Stimulated activated CD4-positive, alpha-beta T cell treated with anti-CD3 and anti-CD28 coated beads, Interleukin-1b, Interleukin-23, amount 100 ng/mL, for 1 hour (primary cell): ENCODE measurements around the gene ANP32E.
"Not testable (repeated sequence)": the region's sequence is repeated elsewhere in the genome, so short reads cannot be mapped to it uniquely, and the experiment has no call there.

Experiments used
- DNase-seq, 2 donors: peaks; one replicate each; pipeline ENCODE4 v3.0.0-alpha.2; 2020; ENCODE audit warnings: low read depth in 2 of 2

Gene ANP32E

GRCh38 chr1:150256554-150257341, 20.8 kb upstream of the ANP32E start:
- no peak for DNase-seq

- no peak for DNase-seq
Measured at GRCh38 chr1:150256198-150256553, 20.3 kb upstream of the ANP32E start.

DNA sequence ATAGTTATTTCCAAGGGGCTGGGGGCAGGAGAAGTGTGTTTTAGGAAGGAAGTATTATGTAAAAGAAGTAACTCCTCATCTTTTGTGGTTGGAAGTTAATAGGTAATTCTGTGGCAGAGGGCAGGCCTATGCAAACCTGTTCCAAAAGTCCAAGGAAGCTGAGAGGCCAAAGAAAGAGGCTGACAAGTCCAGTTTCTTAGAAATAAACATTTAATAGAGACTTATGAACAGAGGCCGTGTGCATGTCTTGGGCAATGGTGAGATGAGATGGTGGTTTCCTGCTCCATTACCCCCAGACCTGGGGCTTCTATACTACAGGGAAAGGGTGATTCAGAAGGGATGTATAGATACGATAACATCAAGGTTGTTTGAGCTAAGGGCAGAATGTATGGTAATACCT, 14.0 kb upstream of the ANP32E start:
- no peak for DNase-seq

- DNase-seq, result no peak
Measured at GRCh38 chr1:150243003-150243402, 7.1 kb upstream of the ANP32E start.

- DNase-seq, result no peak
Measured at GRCh38 chr1:150237746-150238145, 1.8 kb upstream of the ANP32E start.

DNA sequence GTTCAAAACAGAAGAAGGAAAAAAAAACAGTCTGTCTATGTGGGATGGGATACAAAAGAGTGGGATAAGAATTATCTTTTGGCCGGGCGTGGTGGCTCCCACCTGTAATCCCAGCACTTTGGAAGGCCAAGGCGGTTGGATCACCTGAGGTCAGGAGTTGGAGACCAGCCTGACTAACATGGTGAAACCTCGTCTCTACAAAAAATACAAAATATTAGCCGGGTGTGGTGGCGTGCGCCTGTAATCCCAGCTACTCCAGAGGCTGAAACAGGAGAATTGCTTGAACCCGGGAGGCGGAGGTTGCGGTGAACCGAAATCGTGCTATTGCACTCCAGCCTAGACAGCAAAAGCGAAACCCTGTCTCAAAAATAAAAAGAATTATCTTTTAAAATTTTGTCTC, 1.3 kb upstream of the ANP32E start:
- not testable (repeated sequence) for DNase-seq

GRCh38 chr1:150236614-150237100, 745 bp upstream of the ANP32E start:
- no peak for DNase-seq

- DNase-seq, result peak in 1 of 2 donors; percentile 3
Measured at GRCh38 chr1:150235294-150235851, 539 bp downstream of the ANP32E start.

- DNase-seq, result peak; percentile 81 to 84
Measured at GRCh38 chr1:150234566-150235293, 1.2 kb downstream of the ANP32E start.

DNA sequence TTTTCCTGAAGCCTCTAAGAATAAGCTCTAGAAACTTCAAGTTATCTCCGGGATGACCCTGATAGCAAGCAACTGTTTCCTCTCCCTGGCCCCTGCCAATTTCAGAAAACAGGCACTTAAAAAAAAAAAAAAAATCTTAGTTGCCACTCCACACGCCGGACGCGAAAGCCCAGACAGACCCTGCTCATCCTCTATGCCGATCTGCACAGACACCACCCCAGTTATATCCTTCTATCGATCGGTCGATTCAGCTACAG, 1.7 kb downstream of the ANP32E start:
- no peak for DNase-seq

GRCh38 chr1:150233359-150234308, 2.3 kb downstream of the ANP32E start:
- peak in 1 of 2 donors; percentile 52 for DNase-seq

DNA sequence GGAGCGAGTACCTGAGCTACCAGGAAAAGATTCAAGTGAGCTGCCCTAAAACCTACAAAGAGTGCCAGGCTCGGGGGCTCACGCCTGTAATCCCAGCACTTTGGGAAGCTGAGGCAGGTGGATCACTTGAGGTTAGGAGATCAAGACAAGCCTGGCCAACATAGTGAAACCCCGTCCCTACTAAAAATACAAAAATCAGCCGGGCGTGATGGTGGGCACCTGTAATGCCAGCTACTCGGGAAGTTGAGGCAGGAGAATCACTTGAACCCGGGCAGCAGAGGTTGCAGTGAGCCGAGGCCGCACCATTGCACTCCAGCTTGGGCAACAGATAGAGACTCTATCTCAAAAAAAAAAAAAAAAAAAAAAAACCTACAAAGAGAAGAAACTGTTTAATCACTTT, 3.0 kb downstream of the ANP32E start:
- not testable (repeated sequence) for DNase-seq

- DNase-seq, result not testable (repeated sequence)
Measured at GRCh38 chr1:150228246-150228645, 7.7 kb downstream of the ANP32E start.

DNA sequence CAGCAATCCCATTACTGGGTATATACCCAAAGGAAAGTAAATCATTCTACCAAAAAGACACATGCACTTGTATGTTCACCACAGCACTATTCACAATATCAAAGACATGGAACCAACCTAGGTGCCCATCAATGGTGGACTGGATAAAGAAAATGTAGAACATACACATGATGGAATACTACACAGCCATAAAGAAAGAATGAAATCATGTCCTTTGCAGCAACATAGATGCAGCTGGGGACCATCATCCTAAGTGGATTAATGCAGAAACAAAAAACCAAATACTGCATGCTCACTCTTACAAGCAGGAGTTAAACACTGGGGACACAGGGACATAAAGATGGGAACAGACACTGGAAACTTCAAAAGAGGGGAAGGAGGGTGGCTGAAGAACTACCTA, 8.7 kb downstream of the ANP32E start:
- no peak for DNase-seq

DNA sequence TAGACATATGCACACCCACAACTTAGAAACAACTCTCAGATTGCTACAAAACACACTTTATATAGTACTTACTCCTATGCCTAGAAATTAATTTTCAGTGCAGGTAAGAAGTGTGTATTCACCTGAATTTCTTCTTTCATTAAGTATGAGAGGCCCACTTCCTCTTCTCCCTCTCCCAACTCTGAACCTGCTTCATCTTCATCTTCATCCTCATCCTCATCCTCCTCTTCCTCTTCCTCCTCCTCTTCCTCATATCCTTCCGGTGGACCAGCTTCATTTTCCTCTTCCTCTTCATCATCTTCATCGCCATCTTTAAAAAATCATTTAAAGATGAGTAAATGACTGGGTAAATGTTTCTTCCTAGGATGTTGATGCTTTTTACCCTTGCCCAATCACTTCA, 9.4 kb downstream of the ANP32E start:
- no peak for DNase-seq

GRCh38 chr1:150225546-150225945, 10.4 kb downstream of the ANP32E start:
- DNase-seq, result no peak

GRCh38 chr1:150224983-150225382, 10.9 kb downstream of the ANP32E start:
- no peak for DNase-seq

- no peak for DNase-seq
Measured at GRCh38 chr1:150221552-150221951, 14.4 kb downstream of the ANP32E start.

GRCh38 chr1:150215855-150216254, 20.1 kb downstream of the ANP32E start:
- DNase-seq, result not testable (repeated sequence)

GRCh38 chr1:150214099-150214756, 21.7 kb downstream of the ANP32E start:
- not testable (repeated sequence) for DNase-seq
